Measurements from ENCODE around the gene EDN1. TPM values are rescaled to one million over a fixed set of nuclear protein-coding genes. Genes with fewer than 3 reads are reported as not detected.

Gene EDN1
- polyA plus RNA-seq, 5 donors: 40.3 to 67.6 (median 47.6) TPM

- no peak for DNase-seq
Measured at GRCh38 chr6:12265791-12266190, 24.4 kb upstream of the EDN1 start.

DNA sequence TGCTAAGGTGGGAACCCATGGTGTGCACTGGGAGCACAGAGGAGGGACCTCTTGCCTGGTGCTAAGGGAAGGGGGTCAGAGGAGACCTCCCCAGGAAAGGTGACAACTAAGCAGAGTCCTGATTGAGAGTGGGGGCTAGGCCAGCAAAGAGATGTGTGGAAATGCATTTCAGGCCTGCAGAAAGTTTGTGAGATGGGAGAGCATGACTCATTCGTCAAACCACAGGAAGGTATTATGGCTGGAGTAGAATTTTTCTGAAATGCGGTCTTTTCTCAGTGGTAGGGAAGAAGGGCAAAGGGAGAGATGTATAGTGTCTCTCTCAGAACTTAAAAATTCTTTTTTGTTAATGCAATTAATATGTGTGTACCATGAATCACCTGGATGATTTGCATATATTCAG, 23.6 kb upstream of the EDN1 start:
- no peak for DNase-seq

DNA sequence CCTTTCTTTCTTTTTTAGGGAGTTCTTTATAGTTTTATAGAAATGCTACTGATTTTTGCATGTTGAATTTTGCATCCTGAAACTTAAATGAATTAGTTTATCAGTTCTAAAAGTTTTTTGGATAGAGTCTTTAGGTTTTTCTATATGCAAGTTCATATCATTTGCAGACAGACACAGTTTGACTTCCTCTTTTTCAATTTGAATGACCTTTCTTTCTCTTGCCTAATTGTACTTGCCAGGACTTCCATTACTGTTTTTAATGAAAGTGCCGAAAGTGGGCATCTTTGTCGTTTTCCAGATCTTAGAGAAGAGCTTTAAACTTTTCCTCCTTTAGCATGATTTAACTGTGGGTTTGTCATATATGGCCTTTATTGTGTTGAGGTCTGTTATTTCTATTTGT, 21.1 kb upstream of the EDN1 start:
- DNase-seq: no peak

DNA sequence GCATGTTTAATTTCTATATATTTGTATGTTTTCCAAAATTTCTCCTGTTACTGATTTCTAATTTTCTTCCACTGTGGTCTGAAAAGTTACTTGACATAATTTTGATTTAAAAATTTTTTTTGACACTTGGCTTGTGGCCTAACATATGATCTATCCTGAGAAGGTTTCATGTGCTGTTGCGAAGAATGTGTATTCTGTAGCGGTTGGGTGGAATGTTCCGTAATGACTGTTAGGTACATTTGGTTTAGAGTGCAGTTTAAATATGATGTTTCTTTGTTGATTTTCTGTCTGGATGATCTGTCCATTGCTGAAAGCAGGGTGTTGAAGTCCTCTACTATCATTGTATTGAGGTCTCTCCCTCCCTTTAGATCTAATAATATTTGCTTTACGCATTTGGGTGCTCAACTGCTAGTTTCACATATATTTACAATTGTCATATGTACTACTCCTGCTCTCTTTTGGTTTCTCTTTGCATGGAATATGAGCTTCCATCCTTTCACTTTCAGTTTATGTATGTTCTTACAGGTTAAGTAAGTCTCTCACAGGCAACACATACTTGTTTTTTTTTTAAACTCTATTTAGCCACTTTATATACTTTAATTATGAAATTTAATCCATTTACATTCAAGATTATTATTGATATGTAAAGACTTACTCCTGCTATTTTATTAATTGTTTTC, 19.5 kb upstream of the EDN1 start:
- no peak for DNase-seq

- no peak for DNase-seq
Measured at GRCh38 chr6:12271594-12271993, 18.6 kb upstream of the EDN1 start.

DNA sequence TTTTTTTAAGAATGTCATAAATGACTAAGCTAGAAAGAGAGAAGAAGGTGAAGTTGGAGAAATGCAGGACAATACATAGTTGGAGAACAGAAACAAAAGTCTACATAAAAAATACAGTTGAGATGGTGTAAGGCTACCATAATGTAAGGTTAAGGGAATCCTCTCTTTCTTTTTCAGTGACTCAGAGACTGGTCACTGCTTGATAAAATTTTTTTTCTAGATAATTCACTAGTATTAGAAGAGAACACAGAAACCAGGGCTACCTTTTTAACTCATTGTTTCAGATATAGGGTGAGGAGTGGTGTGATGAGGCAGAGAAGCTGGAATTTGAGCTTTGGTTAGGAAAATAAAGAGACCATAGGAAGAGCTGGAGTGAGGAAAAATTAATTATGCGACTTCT, 18.2 kb upstream of the EDN1 start:
- DNase-seq: no peak

DNA sequence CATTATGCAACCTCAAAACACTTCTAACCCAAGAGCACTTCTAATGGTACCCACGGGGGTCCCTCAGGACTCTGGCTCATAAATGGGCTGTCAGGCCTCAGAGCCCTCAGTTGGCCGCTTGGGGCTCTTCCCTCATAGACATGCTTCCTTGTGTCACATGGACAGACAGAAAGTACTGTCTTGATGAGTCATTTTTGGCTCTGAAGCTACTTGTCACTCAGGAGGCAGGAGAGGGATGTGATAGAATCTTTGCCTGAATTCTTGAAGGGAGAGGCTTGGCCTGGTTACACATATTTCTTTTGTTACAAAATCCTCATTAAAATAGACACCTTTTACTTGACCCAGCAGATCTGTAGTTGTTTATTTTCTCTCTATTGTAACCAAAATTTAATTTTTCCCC, 15.1 kb upstream of the EDN1 start:
- DNase-seq: no peak

- DNase-seq: no peak
Measured at GRCh38 chr6:12276930-12277315, 13.2 kb upstream of the EDN1 start.

GRCh38 chr6:12277386-12277785, 12.8 kb upstream of the EDN1 start:
- no peak for DNase-seq

DNA sequence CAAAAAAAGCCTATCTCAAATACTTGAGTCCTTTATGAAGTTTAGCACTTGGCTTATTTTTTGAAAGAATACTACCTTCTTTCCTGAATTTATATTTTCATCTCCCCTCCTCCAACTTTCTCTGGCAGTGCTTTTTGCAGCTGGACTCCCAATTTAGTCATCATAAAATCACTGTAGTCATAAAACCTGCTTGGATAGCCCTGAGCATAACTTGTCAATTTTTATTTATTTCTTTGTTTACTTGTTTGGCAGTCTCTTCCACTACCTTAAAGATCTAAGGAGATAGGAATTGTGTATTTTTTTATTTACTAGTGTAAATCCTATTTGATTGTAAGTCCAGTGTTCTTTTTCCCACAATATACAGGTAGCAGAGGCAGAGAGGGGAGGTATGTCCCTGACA, 11.2 kb upstream of the EDN1 start:
- DNase-seq: no peak

DNA sequence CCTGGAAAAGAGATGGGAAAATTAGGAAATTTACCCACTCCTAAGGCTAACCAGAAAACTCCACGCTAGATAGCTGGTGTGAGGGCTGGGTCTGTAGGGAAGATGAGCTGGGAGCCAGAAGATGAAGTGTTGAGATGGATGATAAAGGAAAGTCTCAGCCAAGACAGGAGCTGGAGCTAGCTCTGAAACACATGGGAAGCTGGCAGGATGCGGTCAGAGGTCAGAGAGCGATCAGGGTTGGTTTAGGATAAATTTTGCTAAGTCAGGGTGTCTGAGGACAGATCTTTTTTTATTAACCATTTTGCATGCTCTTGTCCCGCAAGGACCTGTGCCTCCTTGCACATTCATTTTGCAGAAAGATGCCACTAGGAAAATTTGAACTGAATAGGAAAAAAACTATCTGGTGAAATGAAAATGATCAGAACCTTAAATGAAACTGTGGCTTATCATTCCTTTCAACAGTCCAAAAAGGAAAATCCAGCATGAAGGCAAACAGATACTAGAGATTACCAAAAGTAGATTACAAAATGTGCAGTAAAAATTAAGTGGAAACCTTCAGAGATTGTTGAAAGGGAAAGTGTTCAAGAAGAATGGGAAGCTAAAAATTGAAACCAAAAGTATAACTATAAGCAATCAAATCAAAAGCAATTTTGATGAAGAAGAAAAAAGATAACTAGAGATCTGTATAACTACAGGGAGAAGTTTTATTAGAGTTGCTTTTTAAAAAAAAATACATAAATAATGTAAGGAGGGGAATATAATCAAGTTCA, 10.7 kb upstream of the EDN1 start:
- DNase-seq: no peak

- no peak for DNase-seq
Measured at GRCh38 chr6:12280458-12280857, 9.7 kb upstream of the EDN1 start.

- DNase-seq: no peak
Measured at GRCh38 chr6:12280902-12281301, 9.3 kb upstream of the EDN1 start.

DNA sequence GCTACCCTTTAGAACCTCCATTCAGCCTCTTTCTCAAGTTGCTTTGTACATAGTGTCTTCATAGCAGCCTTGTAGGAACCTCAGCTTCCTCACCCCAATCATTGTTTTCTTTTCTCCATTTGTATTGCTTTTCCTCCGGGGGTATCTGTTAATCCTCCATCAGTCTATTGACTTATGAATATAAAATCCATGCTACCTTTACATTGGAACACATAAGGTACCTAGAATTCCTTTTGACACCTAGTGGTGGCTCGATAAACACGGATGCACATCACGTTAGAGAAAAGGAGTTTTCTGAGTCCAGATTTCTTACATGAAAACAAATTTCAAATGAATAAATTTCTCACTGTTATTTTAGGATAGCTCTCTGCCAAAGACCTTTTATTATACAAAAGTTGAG, 6.3 kb upstream of the EDN1 start:
- no peak for DNase-seq

DNA sequence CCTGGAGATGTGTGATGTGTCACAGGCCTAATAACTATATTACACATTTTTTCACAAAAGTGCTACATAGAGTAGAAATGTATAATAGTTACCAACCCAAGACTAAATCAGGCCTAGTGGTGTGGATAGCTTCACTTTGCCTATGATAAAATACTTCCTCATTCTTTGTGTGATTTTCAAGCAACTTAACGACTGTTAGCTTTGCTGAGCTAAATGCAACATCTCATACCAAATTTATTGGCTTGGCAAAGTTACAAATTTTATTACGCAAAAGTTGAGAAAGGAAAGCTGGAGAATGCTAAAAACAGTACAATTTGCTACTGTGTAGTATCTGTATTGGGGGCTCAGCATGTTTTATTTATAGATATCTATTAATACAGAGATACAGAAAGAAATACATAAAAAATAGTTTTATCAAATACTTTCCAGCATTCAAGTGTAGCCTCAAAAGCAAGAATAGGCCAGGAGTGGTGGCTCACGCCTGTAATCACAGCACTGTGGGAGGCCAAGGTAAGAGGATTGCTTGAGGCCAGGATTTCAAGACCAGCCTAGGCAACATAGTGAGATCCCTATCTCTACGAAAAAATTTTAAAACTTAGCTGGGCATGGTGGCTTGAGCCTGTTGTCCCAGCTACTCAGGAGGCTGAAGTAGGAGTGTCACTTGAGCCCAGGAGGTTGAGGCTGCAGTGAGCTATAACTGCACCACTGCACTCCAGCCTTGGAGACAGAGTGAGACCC, 3.6 kb upstream of the EDN1 start:
- DNase-seq: peak in 1 of 2 donors; percentile 24

DNA sequence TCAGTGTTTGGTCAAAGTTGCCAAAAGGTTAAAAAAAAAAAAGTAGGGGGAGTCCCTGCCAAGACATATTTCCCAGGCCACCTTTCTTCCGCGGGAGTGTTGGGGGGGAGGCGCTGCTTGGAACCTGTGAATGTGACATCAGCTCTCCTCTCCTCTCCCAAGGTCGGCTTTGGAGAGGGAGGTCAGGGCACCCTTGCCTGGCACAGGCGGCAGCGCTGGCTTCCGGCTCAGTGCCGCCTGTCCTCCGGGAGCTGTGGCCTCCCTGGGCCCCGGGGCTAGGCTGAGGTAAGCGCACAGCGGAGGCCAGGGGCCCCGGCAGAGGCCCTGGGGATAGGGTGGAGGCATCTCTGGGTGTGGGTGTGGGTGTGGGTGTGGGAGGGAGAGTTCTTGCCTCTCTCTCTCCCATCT, 1.9 kb upstream of the EDN1 start:
- no peak for DNase-seq

GRCh38 chr6:12288914-12289313, 1.2 kb upstream of the EDN1 start:
- DNase-seq: no peak

DNA sequence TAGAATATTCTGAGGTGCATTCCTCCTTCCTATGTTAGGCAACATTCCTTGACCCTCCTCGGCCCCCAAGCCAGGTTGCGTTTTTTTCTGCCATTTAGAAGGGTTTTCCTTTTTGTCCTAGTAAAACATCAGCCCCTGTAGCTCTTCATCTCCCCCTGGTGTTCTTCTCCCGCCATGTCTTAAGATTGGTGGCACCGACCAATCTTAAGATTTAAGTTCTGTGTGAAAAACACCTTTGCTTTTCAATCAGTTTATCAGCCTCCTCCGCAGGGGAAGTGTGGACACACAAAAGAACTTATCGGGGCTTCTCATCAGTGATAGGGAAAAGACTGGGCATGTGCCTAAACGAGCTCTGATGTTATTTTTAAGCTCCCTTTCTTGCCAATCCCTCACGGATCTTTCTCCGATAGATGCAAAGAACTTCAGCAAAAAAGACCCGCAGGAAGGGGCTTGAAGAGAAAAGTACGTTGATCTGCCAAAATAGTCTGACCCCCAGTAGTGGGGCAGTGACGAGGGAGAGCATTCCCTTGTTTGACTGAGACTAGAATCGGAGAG, 719 bp upstream of the EDN1 start:
- peak in 1 of 2 donors; percentile 48 for DNase-seq

- DNase-seq: no peak
Measured at GRCh38 chr6:12291071-12291838, 1.1 kb downstream of the EDN1 start.

DNA sequence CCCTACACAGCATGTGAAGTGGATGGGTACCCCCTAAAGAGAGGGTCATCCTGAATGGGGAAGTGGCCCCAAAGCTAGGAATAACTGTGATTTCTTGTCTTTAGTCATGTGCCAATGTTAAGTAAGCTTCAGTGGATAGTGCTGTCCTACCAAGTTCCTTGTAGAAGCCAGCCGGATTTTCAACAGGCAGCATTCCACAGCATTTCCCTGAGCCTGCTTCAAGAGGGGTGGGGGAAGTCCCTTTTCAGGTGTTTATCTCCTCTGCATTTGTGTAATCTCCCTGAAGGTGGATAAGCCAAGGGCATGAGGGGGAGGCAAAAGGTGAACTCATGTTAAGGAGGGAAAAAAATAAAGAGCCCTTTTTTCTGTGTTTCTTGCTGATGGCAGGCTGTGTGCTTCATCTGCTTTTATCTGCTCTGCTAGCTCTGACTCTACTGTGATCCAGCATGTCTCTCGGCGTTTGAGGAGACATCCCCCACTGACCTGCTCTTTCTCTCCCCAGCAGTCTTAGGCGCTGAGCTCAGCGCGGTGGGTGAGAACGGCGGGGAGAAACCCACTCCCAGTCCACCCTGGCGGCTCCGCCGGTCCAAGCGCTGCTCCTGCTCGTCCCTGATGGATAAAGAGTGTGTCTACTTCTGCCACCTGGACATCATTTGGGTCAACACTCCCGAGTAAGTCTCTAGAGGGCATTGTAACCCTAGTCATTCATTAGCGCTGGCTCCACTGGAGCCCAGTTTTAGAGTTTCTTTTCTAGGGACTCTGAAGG, 1.9 kb downstream of the EDN1 start:
- no peak for DNase-seq

All from right lung (tissue), 5 donors.